HEK293T (cell line): Measurements from ENCODE around the gene NME3.

Experiments
- BHLHE40 ChIP-seq: fragments of 450-650 bp; IDR thresholded peaks from 2 replicates; pipeline ENCODE4 v1.6.1; 2016; ENCODE audit warnings: mild to moderate bottlenecking, moderate library complexity, borderline replicate concordance
- ELF4 ChIP-seq: fragments of 450-650 bp; IDR thresholded peaks from 2 replicates; pipeline ENCODE4 v1.6.1; 2017; ENCODE audit warnings: antibody characterized with exemption
- FOXK2 ChIP-seq: fragments of 450-650 bp; IDR thresholded peaks from 2 replicates; pipeline ENCODE4 v1.6.1; 2016; ENCODE audit warnings: mild to moderate bottlenecking
- FOXM1 ChIP-seq: fragments of 450-650 bp; IDR thresholded peaks from 2 replicates; pipeline ENCODE4 v1.6.1; 2017; ENCODE audit warnings: mild to moderate bottlenecking, borderline replicate concordance
- HDGF ChIP-seq: fragments of 450-650 bp; IDR thresholded peaks from 2 replicates; pipeline ENCODE4 v1.6.1; 2017; ENCODE audit warnings: antibody characterized with exemption, borderline replicate concordance
- LEF1 ChIP-seq: fragments of 450-650 bp; IDR thresholded peaks from 2 replicates; pipeline ENCODE4 v1.6.1; 2017; ENCODE audit warnings: mild to moderate bottlenecking, borderline replicate concordance
- NFRKB ChIP-seq: fragments of 450-650 bp; IDR thresholded peaks from 2 replicates; pipeline ENCODE4 v1.6.1; 2016; ENCODE audit warnings: mild to moderate bottlenecking, moderate library complexity
- SP1 ChIP-seq: fragments of 450-650 bp; IDR thresholded peaks from 2 replicates; pipeline ENCODE4 v1.6.1; 2017
- SUZ12 ChIP-seq: fragments of 450-650 bp; IDR thresholded peaks from 2 replicates; pipeline ENCODE4 v1.6.1; 2016; ENCODE audit warnings: mild to moderate bottlenecking
- TARDBP ChIP-seq: fragments of 450-650 bp; IDR thresholded peaks from 2 replicates; pipeline ENCODE4 v1.6.1; 2016
- ZNF384 ChIP-seq: fragments of 450-650 bp; IDR thresholded peaks from 2 replicates; pipeline ENCODE4 v1.6.1; 2016

GRCh38 chr16:1765826-1766225, 5.5 kb downstream of the NME3 start:
- TF ChIP-seq SP1 (no peak), LEF1 (no peak), NFRKB (no peak), ELF4 (no peak), FOXM1 (no peak), TARDBP (no peak), SUZ12 (no peak), BHLHE40 (no peak), HDGF (no peak), FOXK2 (no peak), ZNF384 (no peak)
